ENCODE results near the gene PTPRM.

PTPRM gene

GRCh38 chr18:7937268-7937667, 370.2 kb downstream of the PTPRM start:
- Histone ChIP-seq H3K27ac (ENCODE audit: low read length) (no peak overlapping the region), H3K36me3 (replicated peaks; ENCODE audit: insufficient read depth, low read length) (no peaks in the 10 kb centered on the region), H3K27me3 (replicated peaks; ENCODE audit: insufficient read depth, low read length) (no peaks in the 10 kb centered on the region), H3K4me2 (ENCODE audit: low read depth, low read length) (no peak overlapping the region), H3K9me3 (replicated peaks; ENCODE audit: insufficient read depth, low read length) (no peaks in the 10 kb centered on the region), H3K79me2 (ENCODE audit: low read length) (no peaks in the 10 kb centered on the region), H4K20me1 (ENCODE audit: insufficient read depth, low read length) (no peaks in the 10 kb centered on the region), H3F3A (ENCODE audit: insufficient read depth, low read length) (no peaks in the 10 kb centered on the region), H3K9me2 (replicated peaks; ENCODE audit: insufficient read depth, low read length) (no peaks in the 10 kb centered on the region), H2AFZ (ENCODE audit: low read length) (no peak overlapping the region), H3K4me3 (ENCODE audit: low read length) (no peak overlapping the region), H3K4me1 (ENCODE audit: low read length) (no peaks in the 10 kb centered on the region), H3K9ac (ENCODE audit: low read length) (no peak overlapping the region)
- TF ChIP-seq EZH2 (optimal IDR thresholded peaks at IDR 0.05; ENCODE audit: low read depth, low read length) (no peak), CTCF (IDR thresholded peaks at IDR 0.05; ENCODE audit: low read length) (no peak), EZH2phosphoT487 (IDR thresholded peaks at IDR 0.05; ENCODE audit: low read length) (no peak)
- DNase-seq, result no peak

- Histone ChIP-seq H3F3A (ENCODE audit: insufficient read depth, low read length) (no peaks in the 10 kb centered on the region), H3K9me3 (replicated peaks; ENCODE audit: insufficient read depth, low read length) (no peaks in the 10 kb centered on the region), H3K79me2 (ENCODE audit: low read length) (no peaks in the 10 kb centered on the region), H3K27ac (ENCODE audit: low read length) (no peak overlapping the region), H3K4me2 (ENCODE audit: low read depth, low read length) (no peak overlapping the region), H3K4me1 (ENCODE audit: low read length) (no peaks in the 10 kb centered on the region), H3K27me3 (replicated peaks; ENCODE audit: insufficient read depth, low read length) (no peaks in the 10 kb centered on the region), H4K20me1 (ENCODE audit: insufficient read depth, low read length) (no peaks in the 10 kb centered on the region), H3K9me2 (replicated peaks; ENCODE audit: insufficient read depth, low read length) (no peaks in the 10 kb centered on the region), H3K4me3 (ENCODE audit: low read length) (no peak overlapping the region), H2AFZ (ENCODE audit: low read length) (no peak overlapping the region), H3K36me3 (replicated peaks; ENCODE audit: insufficient read depth, low read length) (no peaks in the 10 kb centered on the region), H3K9ac (ENCODE audit: low read length) (no peak overlapping the region)
- DNase-seq, result no peak
- TF ChIP-seq CTCF (IDR thresholded peaks at IDR 0.05; ENCODE audit: low read length), result no peak
- TF ChIP-seq EZH2phosphoT487 (IDR thresholded peaks at IDR 0.05; ENCODE audit: low read length), result no peak
- no peak for TF ChIP-seq EZH2 (optimal IDR thresholded peaks at IDR 0.05; ENCODE audit: low read depth, low read length)
Measured at GRCh38 chr18:7939521-7939920, 372.4 kb downstream of the PTPRM start.

- TF ChIP-seq EZH2 (optimal IDR thresholded peaks at IDR 0.05; ENCODE audit: low read depth, low read length) (no peak), EZH2phosphoT487 (IDR thresholded peaks at IDR 0.05; ENCODE audit: low read length) (no peak)
- no peak overlapping the region for H3K4me2 ChIP-seq (ENCODE audit: low read depth, low read length)
- H3K9me3 ChIP-seq (replicated peaks; ENCODE audit: insufficient read depth, low read length), result no peaks in the 10 kb centered on the region
- no peaks in the 10 kb centered on the region for H3K4me1 ChIP-seq (ENCODE audit: low read length)
- no peaks in the 10 kb centered on the region for H3F3A ChIP-seq (ENCODE audit: insufficient read depth, low read length)
- H2AFZ ChIP-seq (ENCODE audit: low read length), result no peak overlapping the region
- H3K27me3 ChIP-seq (replicated peaks; ENCODE audit: insufficient read depth, low read length), result no peaks in the 10 kb centered on the region
- H4K20me1 ChIP-seq (ENCODE audit: insufficient read depth, low read length), result no peaks in the 10 kb centered on the region
- DNase-seq, result no peak
- no peaks in the 10 kb centered on the region for H3K9me2 ChIP-seq (replicated peaks; ENCODE audit: insufficient read depth, low read length)
- H3K27ac ChIP-seq (ENCODE audit: low read length), result no peak overlapping the region
- no peaks in the 10 kb centered on the region for H3K36me3 ChIP-seq (replicated peaks; ENCODE audit: insufficient read depth, low read length)
- H3K9ac ChIP-seq (ENCODE audit: low read length), result no peak overlapping the region
- no peaks in the 10 kb centered on the region for H3K79me2 ChIP-seq (ENCODE audit: low read length)
- H3K4me3 ChIP-seq (ENCODE audit: low read length), result no peak overlapping the region
Measured at GRCh38 chr18:7940379-7940778, 373.3 kb downstream of the PTPRM start.

GRCh38 chr18:7940971-7941370, 373.9 kb downstream of the PTPRM start:
- Histone ChIP-seq H2AFZ (ENCODE audit: low read length) (no peak overlapping the region), H3K4me2 (ENCODE audit: low read depth, low read length) (no peak overlapping the region), H3K36me3 (replicated peaks; ENCODE audit: insufficient read depth, low read length) (no peaks in the 10 kb centered on the region), H3F3A (ENCODE audit: insufficient read depth, low read length) (no peaks in the 10 kb centered on the region), H3K4me3 (ENCODE audit: low read length) (no peak overlapping the region), H3K4me1 (ENCODE audit: low read length) (no peaks in the 10 kb centered on the region), H3K9me3 (replicated peaks; ENCODE audit: insufficient read depth, low read length) (no peaks in the 10 kb centered on the region), H3K27ac (ENCODE audit: low read length) (no peak overlapping the region), H3K79me2 (ENCODE audit: low read length) (no peaks in the 10 kb centered on the region), H4K20me1 (ENCODE audit: insufficient read depth, low read length) (no peaks in the 10 kb centered on the region), H3K27me3 (replicated peaks; ENCODE audit: insufficient read depth, low read length) (no peaks in the 10 kb centered on the region), H3K9ac (ENCODE audit: low read length) (no peak overlapping the region), H3K9me2 (replicated peaks; ENCODE audit: insufficient read depth, low read length) (no peaks in the 10 kb centered on the region)
- no peak for DNase-seq
- TF ChIP-seq EZH2 (optimal IDR thresholded peaks at IDR 0.05; ENCODE audit: low read depth, low read length), result no peak
- no peak for TF ChIP-seq CTCF (IDR thresholded peaks at IDR 0.05; ENCODE audit: low read length)
- no peak for TF ChIP-seq EZH2phosphoT487 (IDR thresholded peaks at IDR 0.05; ENCODE audit: low read length)
